SU-DHL-6 (cell line): ENCODE data around the gene CCNY.

Experiments
- EZH2phosphoT487 ChIP-seq: fragments of 200-600 bp; sonication (generic), shearing (Covaris generic); conservative IDR thresholded peaks from 2 replicates; pipeline ENCODE4 v1.6.1; 2018; ENCODE audit warnings: mild to moderate bottlenecking, antibody characterized with exemption, low read length, moderate library complexity, mixed read lengths
- TF ChIP-seq, protein P1 (sequence below): fragments of 200-600 bp; sonication (generic); IDR thresholded peaks from one replicate; pipeline ENCODE4 v1.5.1; 2017; ENCODE audit warnings: antibody characterized with exemption, mild to moderate bottlenecking, low read length, moderate library complexity; ENCODE audit not compliant: insufficient read depth, poor library complexity, severe bottlenecking

DNA sequence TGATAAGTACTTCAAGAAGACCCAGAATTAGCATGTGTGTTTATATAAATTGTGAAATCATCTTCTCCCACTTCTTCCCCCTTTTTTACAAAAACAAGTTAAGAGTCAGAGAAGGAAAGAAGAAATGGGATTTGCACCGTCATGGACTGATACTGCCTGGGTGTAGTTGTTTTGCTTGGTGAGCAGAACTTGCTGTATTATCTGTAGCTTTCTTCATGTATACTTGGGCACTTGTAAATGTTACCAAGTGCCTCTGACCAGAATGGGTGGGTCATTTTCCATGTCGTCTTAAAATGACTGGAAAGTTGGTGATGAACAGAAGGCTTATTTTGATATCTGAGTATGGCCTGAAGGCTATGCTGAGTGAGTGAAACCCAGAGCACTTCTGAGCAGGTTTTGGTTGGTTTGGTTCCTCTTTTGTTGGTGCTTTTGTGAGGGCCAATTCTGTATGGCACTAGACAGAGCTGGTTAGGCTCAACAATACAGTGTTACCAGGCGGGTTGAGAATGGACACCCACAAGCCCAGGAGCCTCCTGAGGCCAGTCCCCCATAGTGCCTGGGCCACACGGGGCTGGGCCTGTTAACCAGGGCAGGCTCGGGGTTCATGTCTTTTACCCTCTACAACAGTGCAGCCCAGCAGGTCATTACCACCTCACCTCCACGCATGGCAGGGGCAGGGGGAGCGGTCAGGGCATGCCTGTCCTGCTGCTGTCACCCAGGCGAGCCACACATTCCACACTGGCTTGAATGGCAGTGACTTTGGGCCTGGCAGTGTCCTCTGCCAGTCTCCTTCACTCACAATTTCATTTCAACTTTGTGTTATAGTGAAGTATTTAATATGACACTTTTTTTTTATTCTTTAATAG, 115.1 kb downstream of the CCNY start:
- TF ChIP-seq, protein P1, sequence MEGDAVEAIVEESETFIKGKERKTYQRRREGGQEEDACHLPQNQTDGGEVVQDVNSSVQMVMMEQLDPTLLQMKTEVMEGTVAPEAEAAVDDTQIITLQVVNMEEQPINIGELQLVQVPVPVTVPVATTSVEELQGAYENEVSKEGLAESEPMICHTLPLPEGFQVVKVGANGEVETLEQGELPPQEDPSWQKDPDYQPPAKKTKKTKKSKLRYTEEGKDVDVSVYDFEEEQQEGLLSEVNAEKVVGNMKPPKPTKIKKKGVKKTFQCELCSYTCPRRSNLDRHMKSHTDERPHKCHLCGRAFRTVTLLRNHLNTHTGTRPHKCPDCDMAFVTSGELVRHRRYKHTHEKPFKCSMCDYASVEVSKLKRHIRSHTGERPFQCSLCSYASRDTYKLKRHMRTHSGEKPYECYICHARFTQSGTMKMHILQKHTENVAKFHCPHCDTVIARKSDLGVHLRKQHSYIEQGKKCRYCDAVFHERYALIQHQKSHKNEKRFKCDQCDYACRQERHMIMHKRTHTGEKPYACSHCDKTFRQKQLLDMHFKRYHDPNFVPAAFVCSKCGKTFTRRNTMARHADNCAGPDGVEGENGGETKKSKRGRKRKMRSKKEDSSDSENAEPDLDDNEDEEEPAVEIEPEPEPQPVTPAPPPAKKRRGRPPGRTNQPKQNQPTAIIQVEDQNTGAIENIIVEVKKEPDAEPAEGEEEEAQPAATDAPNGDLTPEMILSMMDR = no peak
- no peak for TF ChIP-seq EZH2phosphoT487
